GM12801 (cell line): Measurements from ENCODE around the gene FAM162A.

Experiments used
- CTCF ChIP-seq: IDR thresholded peaks from one replicate; pipeline ENCODE4 v1.5.1; 2011; ENCODE audit warnings: control low read depth; ENCODE audit not compliant: insufficient read length; ENCODE audit errors: extremely low read depth

Gene FAM162A

DNA sequence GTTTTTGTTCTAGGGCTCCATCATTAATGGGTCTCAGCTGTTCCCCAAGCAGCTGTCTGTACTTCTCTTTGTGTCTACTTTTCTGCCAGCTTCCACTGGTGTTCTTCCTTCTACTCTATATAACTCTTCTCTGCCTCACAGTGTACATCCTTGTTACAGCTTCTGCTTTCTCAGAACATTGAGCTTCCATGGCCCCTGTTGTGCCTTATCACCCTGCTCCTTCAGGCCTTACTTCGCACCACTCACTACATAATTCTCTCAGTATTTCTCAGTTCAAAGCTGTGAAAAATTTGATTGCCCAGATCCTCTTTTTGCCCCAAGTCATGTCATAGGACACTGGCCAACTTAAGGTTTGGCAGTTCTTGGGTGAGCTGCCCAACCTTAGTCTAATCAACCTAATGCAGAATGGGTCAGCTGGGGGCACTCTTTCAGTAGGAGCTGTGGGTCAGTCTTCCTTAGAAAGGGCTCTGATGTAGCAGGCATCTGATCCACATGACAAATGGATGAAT is 30.0 kb upstream of the FAM162A start:
- TF ChIP-seq CTCF = no peak

DNA sequence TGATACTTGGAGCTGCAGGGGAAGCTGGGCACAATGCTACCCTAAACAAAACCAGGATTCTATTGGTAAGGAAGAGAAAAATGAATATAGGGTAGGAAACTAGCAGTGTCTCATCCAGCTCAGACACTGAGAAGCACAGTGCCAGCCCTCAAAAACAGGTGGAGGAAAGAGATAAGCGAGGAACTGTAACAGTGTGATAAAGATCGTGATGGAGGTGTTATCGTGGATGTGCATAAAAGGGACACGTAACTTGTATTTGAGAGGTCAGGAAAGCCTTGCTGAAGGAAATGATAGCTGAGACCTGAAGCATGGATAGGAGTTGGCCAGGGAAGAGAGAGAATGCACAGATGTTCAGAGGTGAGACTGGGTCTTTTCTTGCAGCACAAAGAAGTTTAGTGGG is 28.4 kb upstream of the FAM162A start:
- no peak for TF ChIP-seq CTCF

- no peak for TF ChIP-seq CTCF
These were observed 27.6 kb upstream of the FAM162A start for GRCh38 chr3:122356402-122356801.

GRCh38 chr3:122357828-122358702 is 25.9 kb upstream of the FAM162A start:
- no peak for TF ChIP-seq CTCF

GRCh38 chr3:122358703-122359032 is 25.3 kb upstream of the FAM162A start:
- TF ChIP-seq CTCF = no peak

GRCh38 chr3:122362026-122362425 is 22.0 kb upstream of the FAM162A start:
- no peak for TF ChIP-seq CTCF

DNA sequence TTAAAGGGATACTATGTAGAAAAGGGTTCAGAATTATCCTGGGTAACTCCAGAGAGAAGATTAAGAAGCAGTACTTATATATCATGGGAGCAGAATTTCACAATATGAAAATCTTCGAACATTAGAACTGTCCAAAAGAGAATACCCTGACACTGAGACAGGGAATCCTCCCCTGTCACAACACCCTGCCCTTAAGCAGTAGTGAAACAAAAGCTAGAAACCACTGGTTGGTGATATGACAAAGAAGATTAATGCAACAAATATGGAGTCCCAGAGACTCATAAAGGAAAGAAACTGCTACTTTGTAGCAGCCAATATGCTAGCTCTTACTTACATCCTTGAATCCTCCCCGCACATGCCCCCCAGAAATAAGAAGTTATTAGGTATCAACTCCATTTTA is 19.5 kb upstream of the FAM162A start:
- no peak for TF ChIP-seq CTCF
